ENCODE data around the gene MGAT4C.

Gene MGAT4C

GRCh38 chr12:85956081-85956480 lies 300.1 kb downstream of the MGAT4C start:
- DNase-seq (ENCODE audit: extremely low read depth, insufficient read length) = no peak
- H3K27me3 ChIP-seq (replicated peaks; ENCODE audit: control insufficient read depth, insufficient read depth, low read length) = no peaks in the 10 kb centered on the region
- TF ChIP-seq, protein P1, sequence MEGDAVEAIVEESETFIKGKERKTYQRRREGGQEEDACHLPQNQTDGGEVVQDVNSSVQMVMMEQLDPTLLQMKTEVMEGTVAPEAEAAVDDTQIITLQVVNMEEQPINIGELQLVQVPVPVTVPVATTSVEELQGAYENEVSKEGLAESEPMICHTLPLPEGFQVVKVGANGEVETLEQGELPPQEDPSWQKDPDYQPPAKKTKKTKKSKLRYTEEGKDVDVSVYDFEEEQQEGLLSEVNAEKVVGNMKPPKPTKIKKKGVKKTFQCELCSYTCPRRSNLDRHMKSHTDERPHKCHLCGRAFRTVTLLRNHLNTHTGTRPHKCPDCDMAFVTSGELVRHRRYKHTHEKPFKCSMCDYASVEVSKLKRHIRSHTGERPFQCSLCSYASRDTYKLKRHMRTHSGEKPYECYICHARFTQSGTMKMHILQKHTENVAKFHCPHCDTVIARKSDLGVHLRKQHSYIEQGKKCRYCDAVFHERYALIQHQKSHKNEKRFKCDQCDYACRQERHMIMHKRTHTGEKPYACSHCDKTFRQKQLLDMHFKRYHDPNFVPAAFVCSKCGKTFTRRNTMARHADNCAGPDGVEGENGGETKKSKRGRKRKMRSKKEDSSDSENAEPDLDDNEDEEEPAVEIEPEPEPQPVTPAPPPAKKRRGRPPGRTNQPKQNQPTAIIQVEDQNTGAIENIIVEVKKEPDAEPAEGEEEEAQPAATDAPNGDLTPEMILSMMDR (IDR thresholded peaks at IDR 0.05; ENCODE audit: insufficient read depth, low read length, poor library complexity, severe bottlenecking) = no peak
- no peak overlapping the region for H3K4me3 ChIP-seq (replicated peaks; ENCODE audit: low read depth, low read length)
- H3K36me3 ChIP-seq (ENCODE audit: control insufficient read depth, insufficient read depth, low read length) = no peaks in the 10 kb centered on the region

GRCh38 chr12:85955127-85955526 lies 301.1 kb downstream of the MGAT4C start:
- TF ChIP-seq, protein P1 (IDR thresholded peaks at IDR 0.05; ENCODE audit: insufficient read depth, low read length, poor library complexity, severe bottlenecking) = no peak
- no peak overlapping the region for H3K4me3 ChIP-seq (replicated peaks; ENCODE audit: low read depth, low read length)
- DNase-seq (ENCODE audit: extremely low read depth, insufficient read length) = no peak
- H3K27me3 ChIP-seq (replicated peaks; ENCODE audit: control insufficient read depth, insufficient read depth, low read length) = no peaks in the 10 kb centered on the region
- no peaks in the 10 kb centered on the region for H3K36me3 ChIP-seq (ENCODE audit: control insufficient read depth, insufficient read depth, low read length)

DNA sequence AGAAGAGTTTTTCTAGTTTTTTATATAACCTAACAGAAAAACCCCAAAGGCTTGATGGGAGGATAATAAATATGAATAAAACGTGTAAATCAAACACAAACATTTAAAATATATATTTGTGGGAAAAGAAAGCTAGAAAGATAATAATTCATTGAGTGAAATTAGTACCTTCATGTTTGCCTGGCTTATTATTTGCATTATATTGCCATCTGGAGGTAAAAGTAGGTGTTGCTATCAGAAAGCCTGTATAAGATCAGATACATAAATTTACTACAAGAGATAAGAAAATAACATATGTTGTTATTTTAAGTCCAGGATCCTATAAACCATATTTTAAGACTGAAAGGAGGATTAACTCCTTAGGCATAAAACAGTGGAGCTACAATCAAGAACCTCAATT lies 304.4 kb downstream of the MGAT4C start:
- H3K4me3 ChIP-seq (replicated peaks; ENCODE audit: low read depth, low read length) = no peak overlapping the region
- H3K36me3 ChIP-seq (ENCODE audit: control insufficient read depth, insufficient read depth, low read length) = no peaks in the 10 kb centered on the region
- DNase-seq (ENCODE audit: extremely low read depth, insufficient read length) = no peak
- H3K27me3 ChIP-seq (replicated peaks; ENCODE audit: control insufficient read depth, insufficient read depth, low read length) = no peaks in the 10 kb centered on the region
- TF ChIP-seq, protein P1 (IDR thresholded peaks at IDR 0.05; ENCODE audit: insufficient read depth, low read length, poor library complexity, severe bottlenecking) = no peak

GRCh38 chr12:85949253-85949652 lies 306.9 kb downstream of the MGAT4C start:
- no peaks in the 10 kb centered on the region for H3K36me3 ChIP-seq (ENCODE audit: control insufficient read depth, insufficient read depth, low read length)
- H3K27me3 ChIP-seq (replicated peaks; ENCODE audit: control insufficient read depth, insufficient read depth, low read length) = no peaks in the 10 kb centered on the region
- DNase-seq (ENCODE audit: extremely low read depth, insufficient read length) = no peak
- no peak overlapping the region for H3K4me3 ChIP-seq (replicated peaks; ENCODE audit: low read depth, low read length)
- TF ChIP-seq, protein P1 (IDR thresholded peaks at IDR 0.05; ENCODE audit: insufficient read depth, low read length, poor library complexity, severe bottlenecking) = no peak

DNA sequence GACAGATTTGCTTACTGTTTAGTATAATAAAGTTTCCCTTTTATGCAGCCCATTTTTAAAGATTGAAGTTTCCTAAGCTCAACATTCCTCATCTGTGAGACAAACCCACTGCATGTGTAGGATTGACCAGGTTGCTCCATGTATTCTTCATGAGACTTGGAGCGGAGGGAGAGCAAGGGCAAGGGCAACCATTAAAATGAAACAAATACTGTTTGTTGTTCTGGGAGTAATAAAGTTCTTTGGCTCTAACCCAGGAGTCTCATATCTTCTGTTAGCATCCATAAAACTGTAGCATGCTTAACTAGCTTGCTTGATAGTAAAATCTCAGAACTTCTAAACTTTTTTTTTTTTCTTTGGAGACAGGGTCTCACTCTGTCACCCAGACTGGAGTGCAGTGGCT lies 307.9 kb downstream of the MGAT4C start:
- no peak for DNase-seq (ENCODE audit: extremely low read depth, insufficient read length)
- TF ChIP-seq, protein P1 (IDR thresholded peaks at IDR 0.05; ENCODE audit: insufficient read depth, low read length, poor library complexity, severe bottlenecking) = no peak
- H3K27me3 ChIP-seq (replicated peaks; ENCODE audit: control insufficient read depth, insufficient read depth, low read length) = no peaks in the 10 kb centered on the region
- H3K36me3 ChIP-seq (ENCODE audit: control insufficient read depth, insufficient read depth, low read length) = no peaks in the 10 kb centered on the region
- no peak overlapping the region for H3K4me3 ChIP-seq (replicated peaks; ENCODE audit: low read depth, low read length)

DNA sequence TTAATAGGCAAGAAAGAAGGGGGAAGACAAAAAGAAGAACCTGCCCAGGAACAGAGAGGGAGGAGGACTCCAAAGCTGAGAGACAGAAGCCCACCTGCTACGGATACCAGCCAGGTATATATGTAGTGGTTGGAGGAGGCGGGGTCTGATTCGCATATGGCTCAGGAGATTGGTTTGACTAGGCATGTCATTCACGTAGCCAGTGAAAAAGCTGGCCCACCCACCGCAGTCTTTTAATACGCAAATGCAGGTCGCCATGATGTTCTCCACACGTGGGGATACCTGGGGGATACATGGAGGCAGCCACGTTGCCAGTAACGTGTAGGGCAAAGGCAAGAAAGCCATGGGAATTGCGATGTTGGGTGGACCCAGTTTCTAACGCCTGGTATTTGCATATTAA lies 308.9 kb downstream of the MGAT4C start:
- Histone ChIP-seq H3K36me3 (ENCODE audit: control insufficient read depth, insufficient read depth, low read length) (no peaks in the 10 kb centered on the region), H3K27me3 (replicated peaks; ENCODE audit: control insufficient read depth, insufficient read depth, low read length) (no peaks in the 10 kb centered on the region), H3K4me3 (replicated peaks; ENCODE audit: low read depth, low read length) (no peak overlapping the region)
- no peak for DNase-seq (ENCODE audit: extremely low read depth, insufficient read length)
- TF ChIP-seq, protein P1 (IDR thresholded peaks at IDR 0.05; ENCODE audit: insufficient read depth, low read length, poor library complexity, severe bottlenecking) = no peak
